ENCODE results near the gene PLA2G4A. TPM values are rescaled to one million over a fixed set of nuclear protein-coding genes. Genes with fewer than 3 reads are reported as not detected.

PLA2G4A gene
- total RNA-seq, 1 experiment from 2014 or later: 0.39 TPM

DNA sequence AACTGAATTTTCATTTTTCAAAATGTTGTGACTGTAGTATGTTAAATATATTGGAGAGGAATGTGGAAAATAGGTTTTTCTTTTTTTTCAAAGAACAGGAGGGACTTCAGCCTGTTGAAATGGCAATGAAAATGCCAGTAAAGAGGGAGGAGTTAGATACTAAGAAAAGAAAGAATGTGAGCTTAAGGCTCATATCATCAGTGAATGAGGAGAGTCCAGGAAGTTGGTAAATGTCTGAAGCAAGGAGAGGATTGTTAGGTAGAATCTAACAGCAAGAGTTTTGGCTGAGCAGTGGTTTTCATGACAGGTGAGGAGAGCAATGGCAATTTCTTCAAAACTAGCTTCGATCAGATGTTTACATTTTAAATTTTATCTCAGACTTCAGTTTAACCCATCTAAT lies 43.0 kb downstream of the PLA2G4A start:
- no peaks in the 10 kb centered on the region for H3K23me2 ChIP-seq (ENCODE audit: insufficient read length, low read depth, low read length, poor library complexity, severe bottlenecking)
- H3K9me3 ChIP-seq (ENCODE audit: control insufficient read depth, low read depth, low read length): no peaks in the 10 kb centered on the region
- no peaks in the 10 kb centered on the region for H3K27me3 ChIP-seq (ENCODE audit: insufficient read depth, low read length)
- peaks cover 2% of the 10 kb centered on the region; the same call in 1 of the 2 replicates for H3K4me1 ChIP-seq (ENCODE audit: insufficient read depth, low read length)
- H4K20me1 ChIP-seq (ENCODE audit: control insufficient read depth, insufficient read depth, insufficient read length): no peaks in the 10 kb centered on the region
- Mint-ChIP-seq H3K4me1 (peaks cover 27 to 28% of the 10 kb centered on the region in 2 experiments), H3K4me3 (no peak overlapping the region), H3K36me3 (ENCODE audit: insufficient read depth in 1 of 3, low read depth in 3 of 3) (no peaks in the 10 kb centered on the region), H3K9me3 (no peaks in the 10 kb centered on the region), H3K27me3 (ENCODE audit: low read depth) (no peaks in the 10 kb centered on the region), H3K27ac (peak overlapping the region in 2 of 3 experiments; percentile 28 to 71; a peak in 6 of 7 replicates)
- no peak overlapping the region for H3K23ac ChIP-seq (ENCODE audit: insufficient read length, low read depth, low read length)
- H3K9ac ChIP-seq (ENCODE audit: extremely low read depth, insufficient read length, low read length): no peak overlapping the region
- no peaks in the 10 kb centered on the region for H3K79me1 ChIP-seq (ENCODE audit: insufficient read depth, low read depth, low read length, poor library complexity, severe bottlenecking)
- TF ChIP-seq, protein P1, sequence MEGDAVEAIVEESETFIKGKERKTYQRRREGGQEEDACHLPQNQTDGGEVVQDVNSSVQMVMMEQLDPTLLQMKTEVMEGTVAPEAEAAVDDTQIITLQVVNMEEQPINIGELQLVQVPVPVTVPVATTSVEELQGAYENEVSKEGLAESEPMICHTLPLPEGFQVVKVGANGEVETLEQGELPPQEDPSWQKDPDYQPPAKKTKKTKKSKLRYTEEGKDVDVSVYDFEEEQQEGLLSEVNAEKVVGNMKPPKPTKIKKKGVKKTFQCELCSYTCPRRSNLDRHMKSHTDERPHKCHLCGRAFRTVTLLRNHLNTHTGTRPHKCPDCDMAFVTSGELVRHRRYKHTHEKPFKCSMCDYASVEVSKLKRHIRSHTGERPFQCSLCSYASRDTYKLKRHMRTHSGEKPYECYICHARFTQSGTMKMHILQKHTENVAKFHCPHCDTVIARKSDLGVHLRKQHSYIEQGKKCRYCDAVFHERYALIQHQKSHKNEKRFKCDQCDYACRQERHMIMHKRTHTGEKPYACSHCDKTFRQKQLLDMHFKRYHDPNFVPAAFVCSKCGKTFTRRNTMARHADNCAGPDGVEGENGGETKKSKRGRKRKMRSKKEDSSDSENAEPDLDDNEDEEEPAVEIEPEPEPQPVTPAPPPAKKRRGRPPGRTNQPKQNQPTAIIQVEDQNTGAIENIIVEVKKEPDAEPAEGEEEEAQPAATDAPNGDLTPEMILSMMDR (conservative IDR thresholded peaks at IDR 0.05): no peak
- H2BK20ac ChIP-seq (ENCODE audit: low read depth, low read length, poor library complexity, severe bottlenecking): no peak overlapping the region
- no peak overlapping the region for H2AK5ac ChIP-seq (ENCODE audit: insufficient read length, low read length)
- no peak for DNase-seq
- H2BK5ac ChIP-seq (ENCODE audit: insufficient read length, low read length): no peak overlapping the region
- no peak overlapping the region for H3K4me2 ChIP-seq (ENCODE audit: insufficient read depth, insufficient read length, low read length)
- no peak overlapping the region for H2BK120ac ChIP-seq (ENCODE audit: low read depth, low read length, poor library complexity, severe bottlenecking)
- no peak overlapping the region for H3T11ph ChIP-seq (ENCODE audit: low read length)
- no peak overlapping the region for H4K5ac ChIP-seq (ENCODE audit: insufficient read length, low read depth, low read length)
- H3K18ac ChIP-seq (ENCODE audit: insufficient read length, low read depth, low read length): no peak overlapping the region
- no peaks in the 10 kb centered on the region for H3K79me2 ChIP-seq (ENCODE audit: insufficient read depth, low read length)
- no peak overlapping the region for H2BK15ac ChIP-seq (ENCODE audit: low read depth, low read length)
- peak overlapping the region; percentile 55 for H3K27ac ChIP-seq (ENCODE audit: insufficient read length, low read depth, low read length)
- no peak overlapping the region for H2BK12ac ChIP-seq (ENCODE audit: insufficient read length, low read depth, low read length)
- no peak overlapping the region for H3K56ac ChIP-seq (ENCODE audit: insufficient read length, low read depth, low read length)
- no peak overlapping the region for H3K14ac ChIP-seq (ENCODE audit: insufficient read depth, low read length)
- no peak overlapping the region for H3K4ac ChIP-seq (ENCODE audit: low read depth, low read length)
- H4K91ac ChIP-seq (ENCODE audit: insufficient read length, low read depth, low read length): no peak overlapping the region
- no peak overlapping the region for H4K8ac ChIP-seq (replicated peaks; ENCODE audit: insufficient read length, low read depth, low read length)
- WGBS (ENCODE audit: extremely low coverage, insufficient read length, low lambda C conversion rate): no CpG with 5 or more reads among the region's 1 CpG
- H2AFZ ChIP-seq (ENCODE audit: low read length): no peak overlapping the region
